ENCODE results near the gene LRCH4.
A peak's percentile ranks its signal among the peaks of the same experiment; 100 is the strongest.
"Not testable (repeated sequence)": the region's sequence is repeated elsewhere in the genome, so short reads cannot be mapped to it uniquely, and the experiment has no call there.

LRCH4 gene

GRCh38 chr7:100543586-100543985, 42.3 kb downstream of the LRCH4 start:
- no peak for FAIRE-seq

GRCh38 chr7:100541309-100541708, 44.6 kb downstream of the LRCH4 start:
- FAIRE-seq = not testable (repeated sequence)

- no peak for FAIRE-seq
Observed at GRCh38 chr7:100540073-100540723, 45.7 kb downstream of the LRCH4 start.

GRCh38 chr7:100539436-100540006, 46.4 kb downstream of the LRCH4 start:
- FAIRE-seq = no peak

DNA sequence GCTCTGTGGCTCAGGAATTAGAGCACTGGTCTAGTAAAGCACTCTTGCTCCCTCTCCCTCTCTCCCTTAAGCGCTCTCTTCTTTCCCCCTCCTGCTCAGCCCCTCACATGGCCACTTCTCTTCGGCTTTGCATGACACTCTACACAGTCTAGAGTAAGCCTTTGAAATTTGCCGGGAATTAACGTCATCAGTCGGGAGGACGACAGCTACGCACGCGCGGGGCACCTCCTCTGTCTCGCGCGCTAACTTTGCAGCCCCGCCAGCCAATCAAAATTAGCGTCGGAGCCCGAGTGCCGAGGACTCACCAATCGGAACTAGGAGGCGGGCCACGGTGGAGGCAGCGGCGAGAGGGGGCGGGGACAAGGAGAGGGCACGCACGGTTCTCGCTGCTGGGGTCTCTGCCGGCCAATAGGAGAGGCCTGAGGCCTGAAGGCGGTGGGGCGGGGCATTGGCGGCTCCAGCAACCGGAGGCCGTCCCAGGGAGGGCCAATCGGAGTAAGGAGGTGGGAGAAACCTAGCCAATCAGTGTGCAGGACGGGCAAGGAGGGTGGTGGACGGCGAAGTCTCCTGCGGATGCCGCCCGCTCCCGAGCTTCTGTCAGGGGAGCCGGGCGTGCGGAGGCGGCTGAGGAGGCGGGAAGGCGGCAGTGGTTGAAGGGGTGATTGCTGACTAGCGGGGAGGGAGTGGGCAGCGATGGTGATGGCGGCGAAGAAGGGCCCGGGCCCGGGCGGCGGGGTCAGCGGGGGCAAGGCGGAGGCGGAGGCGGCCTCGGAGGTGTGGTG, 47.1 kb downstream of the LRCH4 start, which contains the start of gene AGFG2:
TSS of gene AGFG2 (plus strand) at position 550 of the 782 bp plus-strand sequence. CDS start at position 694, 144 bp downstream.
- peak; percentile 97 for FAIRE-seq

GRCh38 chr7:100538348-100538653, 47.6 kb downstream of the LRCH4 start:
- FAIRE-seq = no peak

- not testable (repeated sequence) for FAIRE-seq
Observed at GRCh38 chr7:100536695-100537094, 49.2 kb downstream of the LRCH4 start.

- FAIRE-seq = not testable (repeated sequence)
Observed at GRCh38 chr7:100535982-100536381, 49.9 kb downstream of the LRCH4 start.

DNA sequence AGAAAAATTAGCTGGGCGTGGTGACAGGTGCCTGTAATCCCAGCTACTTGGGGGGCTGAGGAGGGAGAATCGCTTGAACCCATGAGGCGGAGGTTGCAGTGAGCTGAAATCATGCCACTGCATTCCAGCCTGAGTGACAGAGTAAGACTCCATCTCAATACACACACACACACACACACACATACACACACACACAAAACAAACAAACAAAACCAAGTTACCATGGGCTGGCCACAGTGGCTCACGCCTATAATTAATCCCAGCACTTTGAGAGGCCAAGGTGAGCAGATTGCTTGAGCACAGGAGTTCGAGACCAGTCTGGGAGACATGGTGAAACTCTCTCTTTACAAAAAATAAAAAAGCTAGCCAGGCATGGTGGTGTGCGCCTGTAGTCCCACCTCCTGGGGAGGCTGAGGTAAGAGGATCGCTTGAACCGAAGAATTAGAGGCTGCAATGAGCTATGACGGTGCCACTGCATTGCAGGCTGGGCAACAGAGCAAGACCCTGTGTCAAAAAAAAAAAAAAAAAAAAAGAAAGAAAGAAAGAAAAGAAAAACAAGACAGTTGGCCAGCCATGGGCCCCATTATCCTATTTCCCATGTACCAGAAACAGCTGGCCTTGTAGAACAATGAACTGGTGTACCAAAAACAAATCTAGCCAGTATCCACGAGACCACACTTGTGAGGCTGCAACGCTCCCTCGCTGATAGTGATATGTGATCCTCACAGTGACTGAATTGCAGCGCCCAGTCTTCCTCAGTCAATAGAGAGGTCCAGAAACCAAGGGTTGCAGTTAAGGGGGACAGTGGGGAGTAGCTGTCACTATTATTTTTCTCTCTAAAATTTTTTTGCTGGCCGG, 53.5 kb downstream of the LRCH4 start:
- no peak for FAIRE-seq

GRCh38 chr7:100528108-100528866, 57.6 kb downstream of the LRCH4 start:
- FAIRE-seq = not testable (repeated sequence)

All from endometrium (tissue), 2 donors.